Measurements from ENCODE around the gene ATP8B3. TPM values are rescaled to one million over a fixed set of nuclear protein-coding genes. Genes with fewer than 3 reads are reported as not detected.

Gene ATP8B3
- polyA plus RNA-seq, 1 donor (not counting 4 experiments of a cell fraction or from before 2014, with no cell fraction given): 0.98 TPM

DNA sequence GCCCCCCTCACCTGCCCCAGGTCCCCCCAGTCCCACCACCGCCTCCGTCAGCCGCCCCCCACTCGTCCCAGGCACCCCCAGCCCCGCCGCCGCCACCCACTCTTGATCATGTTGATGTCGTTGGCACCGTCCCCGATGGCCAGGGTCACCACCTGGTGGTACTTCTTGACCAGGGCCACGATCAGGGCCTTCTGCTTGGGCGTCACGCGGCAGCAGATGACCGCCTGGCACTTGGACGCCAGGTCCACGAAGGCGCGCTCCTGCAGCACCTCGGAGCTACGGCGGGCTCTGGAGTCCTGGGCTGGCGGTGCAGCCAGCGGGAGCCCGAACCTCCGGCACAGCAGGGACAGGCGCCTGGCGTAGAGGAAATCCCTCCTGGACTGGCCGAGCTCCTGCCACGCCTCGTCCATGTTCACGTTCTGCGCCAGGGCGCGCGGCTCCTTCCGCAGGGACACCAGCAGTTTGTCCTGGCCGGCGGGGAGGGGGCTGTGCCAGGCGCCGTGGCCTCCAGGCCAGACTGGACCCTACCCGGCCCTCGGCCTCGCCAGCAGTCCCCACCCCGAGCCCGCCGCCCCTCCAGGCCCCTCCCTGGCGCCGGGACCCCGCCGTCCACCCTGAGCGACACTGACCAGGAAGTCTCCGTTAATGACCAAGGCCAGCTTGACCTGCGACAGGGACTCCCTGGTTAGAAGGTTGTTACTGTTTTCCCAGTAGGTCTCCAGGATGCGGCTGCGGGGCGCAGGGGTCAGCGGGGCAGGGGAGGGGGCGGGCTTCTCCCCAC lies 22.6 kb downstream of the ATP8B3 start:
- Histone ChIP-seq H3K4me1 (ENCODE audit: control insufficient read depth, extremely low read depth, insufficient read depth, low read length) (no peaks in the 10 kb centered on the region), H3K27me3 (ENCODE audit: control insufficient read depth, extremely low read depth, insufficient read depth, low read length) (peaks cover 3% of the 10 kb centered on the region), H3K9me1 (ENCODE audit: control insufficient read depth, extremely low read depth, insufficient read depth, low read length) (no peaks in the 10 kb centered on the region), H3K4me3 (ENCODE audit: control insufficient read depth in 2 of 3, extremely low read depth in 1 of 3, insufficient read depth in 2 of 3, low read depth in 1 of 3, low read length in 3 of 3) (no peak overlapping the region), H3K9ac (ENCODE audit: control insufficient read depth, extremely low read depth, insufficient read depth, low read length) (no peak overlapping the region), H3K79me2 (ENCODE audit: control insufficient read depth, insufficient read depth, low read length) (no peaks in the 10 kb centered on the region), H4K20me1 (ENCODE audit: control insufficient read depth, extremely low read depth, insufficient read depth, low read length) (no peaks in the 10 kb centered on the region), H2AFZ (ENCODE audit: control insufficient read depth, low read length) (no peak overlapping the region), H3K36me3 (ENCODE audit: control insufficient read depth in 2 of 2, extremely low read depth in 1 of 2, insufficient read depth in 2 of 2, low read length in 2 of 2) (no peaks in the 10 kb centered on the region), H3K4me2 (ENCODE audit: control insufficient read depth, extremely low read depth, insufficient read depth, low read depth, low read length) (no peak overlapping the region), H3K9me3 (ENCODE audit: control insufficient read depth, low read depth, low read length) (no peaks in the 10 kb centered on the region), H3K27ac (ENCODE audit: control insufficient read depth, insufficient read depth, low read length) (no peak overlapping the region)
- dilution Hi-C loops (cut with MboI; ENCODE audit: extremely low pct_ligation_motif_present, low sequenced_read_pairs): no loop called here
- DNase-seq (ENCODE audit: low read depth, low spot score) (no peak), FAIRE-seq (no peak)
- TF ChIP-seq, protein P1, sequence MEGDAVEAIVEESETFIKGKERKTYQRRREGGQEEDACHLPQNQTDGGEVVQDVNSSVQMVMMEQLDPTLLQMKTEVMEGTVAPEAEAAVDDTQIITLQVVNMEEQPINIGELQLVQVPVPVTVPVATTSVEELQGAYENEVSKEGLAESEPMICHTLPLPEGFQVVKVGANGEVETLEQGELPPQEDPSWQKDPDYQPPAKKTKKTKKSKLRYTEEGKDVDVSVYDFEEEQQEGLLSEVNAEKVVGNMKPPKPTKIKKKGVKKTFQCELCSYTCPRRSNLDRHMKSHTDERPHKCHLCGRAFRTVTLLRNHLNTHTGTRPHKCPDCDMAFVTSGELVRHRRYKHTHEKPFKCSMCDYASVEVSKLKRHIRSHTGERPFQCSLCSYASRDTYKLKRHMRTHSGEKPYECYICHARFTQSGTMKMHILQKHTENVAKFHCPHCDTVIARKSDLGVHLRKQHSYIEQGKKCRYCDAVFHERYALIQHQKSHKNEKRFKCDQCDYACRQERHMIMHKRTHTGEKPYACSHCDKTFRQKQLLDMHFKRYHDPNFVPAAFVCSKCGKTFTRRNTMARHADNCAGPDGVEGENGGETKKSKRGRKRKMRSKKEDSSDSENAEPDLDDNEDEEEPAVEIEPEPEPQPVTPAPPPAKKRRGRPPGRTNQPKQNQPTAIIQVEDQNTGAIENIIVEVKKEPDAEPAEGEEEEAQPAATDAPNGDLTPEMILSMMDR (optimal IDR thresholded peaks at IDR 0.05 in 1 of 3, IDR thresholded peaks at IDR 0.05 in 1 of 3, conservative IDR thresholded peaks at IDR 0.05 in 1 of 3; ENCODE audit: extremely low read depth in 1 of 3, insufficient read depth in 2 of 3, low read length in 3 of 3): no peak
- no peak for TF ChIP-seq EZH2 (IDR thresholded peaks at IDR 0.05; ENCODE audit: low read length)

DNA sequence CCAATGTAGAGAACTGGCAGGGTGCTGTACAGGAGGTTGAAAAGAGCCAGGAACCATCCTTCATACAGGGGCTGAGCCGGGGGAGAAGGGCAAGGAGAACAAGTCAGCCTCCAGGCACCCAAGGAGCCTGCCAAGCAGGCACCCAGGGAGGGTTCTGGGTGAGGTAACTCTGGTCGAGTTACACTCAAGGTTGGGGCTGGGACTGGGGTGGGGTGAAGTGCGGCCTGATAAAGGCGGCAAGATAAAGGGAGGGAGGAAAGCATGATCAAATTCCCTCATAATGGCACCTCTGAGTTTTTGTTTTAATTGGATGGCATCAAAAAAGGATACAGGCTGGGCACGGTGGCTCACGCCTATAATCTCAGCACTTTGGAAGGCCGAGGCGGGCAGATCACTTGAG lies 25.0 kb downstream of the ATP8B3 start:
- Histone ChIP-seq H3K36me3 (ENCODE audit: control insufficient read depth in 2 of 2, extremely low read depth in 1 of 2, insufficient read depth in 2 of 2, low read length in 2 of 2) (no peaks in the 10 kb centered on the region), H3K4me1 (ENCODE audit: control insufficient read depth, extremely low read depth, insufficient read depth, low read length) (no peaks in the 10 kb centered on the region), H3K27ac (ENCODE audit: control insufficient read depth, insufficient read depth, low read length) (no peak overlapping the region), H3K4me3 (ENCODE audit: control insufficient read depth in 2 of 3, extremely low read depth in 1 of 3, insufficient read depth in 2 of 3, low read depth in 1 of 3, low read length in 3 of 3) (no peak overlapping the region), H4K20me1 (ENCODE audit: control insufficient read depth, extremely low read depth, insufficient read depth, low read length) (no peaks in the 10 kb centered on the region), H2AFZ (ENCODE audit: control insufficient read depth, low read length) (no peak overlapping the region), H3K9ac (ENCODE audit: control insufficient read depth, extremely low read depth, insufficient read depth, low read length) (no peak overlapping the region), H3K9me3 (ENCODE audit: control insufficient read depth, low read depth, low read length) (no peaks in the 10 kb centered on the region), H3K4me2 (ENCODE audit: control insufficient read depth, extremely low read depth, insufficient read depth, low read depth, low read length) (no peak overlapping the region), H3K9me1 (ENCODE audit: control insufficient read depth, extremely low read depth, insufficient read depth, low read length) (no peaks in the 10 kb centered on the region), H3K27me3 (ENCODE audit: control insufficient read depth, extremely low read depth, insufficient read depth, low read length) (peaks cover 19% of the 10 kb centered on the region), H3K79me2 (ENCODE audit: control insufficient read depth, insufficient read depth, low read length) (no peaks in the 10 kb centered on the region)
- no peak for DNase-seq (ENCODE audit: low read depth, low spot score)
- FAIRE-seq: no peak
- TF ChIP-seq, protein P1 (optimal IDR thresholded peaks at IDR 0.05 in 1 of 3, IDR thresholded peaks at IDR 0.05 in 1 of 3, conservative IDR thresholded peaks at IDR 0.05 in 1 of 3; ENCODE audit: extremely low read depth in 1 of 3, insufficient read depth in 2 of 3, low read length in 3 of 3): no peak
- no peak for TF ChIP-seq EZH2 (IDR thresholded peaks at IDR 0.05; ENCODE audit: low read length)
- dilution Hi-C loops (cut with MboI; ENCODE audit: extremely low pct_ligation_motif_present, low sequenced_read_pairs): no loop called here
